Epidermal melanocyte (primary cell): ENCODE results near the gene GUCD1.
"Not testable (repeated sequence)": the region's sequence is repeated elsewhere in the genome, so short reads cannot be mapped to it uniquely, and the experiment has no call there.

Source experiments
- DNase-seq: peaks from one replicate; pipeline ENCODE4 v3.0.0; 2011; ENCODE audit warnings: low spot score; ENCODE audit not compliant: insufficient read length

The GUCD1 gene

GRCh38 chr22:24565077-24565476 lies 10.1 kb upstream of the GUCD1 start:
- DNase-seq: no peak

- DNase-seq: no peak
These were observed 9.6 kb upstream of the GUCD1 start for GRCh38 chr22:24564376-24565058.

GRCh38 chr22:24563246-24563645 lies 8.3 kb upstream of the GUCD1 start:
- no peak for DNase-seq

DNA sequence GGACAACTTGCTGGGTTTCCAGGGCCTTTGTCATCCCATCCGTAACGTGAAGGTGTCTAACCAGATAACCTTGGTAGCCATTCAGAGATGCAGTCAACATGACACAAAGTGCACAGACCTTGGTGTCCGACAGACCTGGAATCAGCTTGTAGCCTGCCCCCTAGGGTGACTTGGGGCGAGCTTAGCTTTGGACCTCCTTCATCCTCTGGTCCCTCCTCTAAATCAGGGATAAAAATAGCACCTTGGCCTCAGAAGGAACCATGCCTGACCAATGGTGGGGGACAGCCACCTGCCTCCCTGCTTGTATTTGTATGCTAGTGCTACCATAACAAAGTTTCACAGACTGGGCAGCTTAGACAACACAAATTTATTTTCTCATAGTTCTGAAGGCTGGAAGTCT lies 4.5 kb upstream of the GUCD1 start:
- DNase-seq: no peak

DNA sequence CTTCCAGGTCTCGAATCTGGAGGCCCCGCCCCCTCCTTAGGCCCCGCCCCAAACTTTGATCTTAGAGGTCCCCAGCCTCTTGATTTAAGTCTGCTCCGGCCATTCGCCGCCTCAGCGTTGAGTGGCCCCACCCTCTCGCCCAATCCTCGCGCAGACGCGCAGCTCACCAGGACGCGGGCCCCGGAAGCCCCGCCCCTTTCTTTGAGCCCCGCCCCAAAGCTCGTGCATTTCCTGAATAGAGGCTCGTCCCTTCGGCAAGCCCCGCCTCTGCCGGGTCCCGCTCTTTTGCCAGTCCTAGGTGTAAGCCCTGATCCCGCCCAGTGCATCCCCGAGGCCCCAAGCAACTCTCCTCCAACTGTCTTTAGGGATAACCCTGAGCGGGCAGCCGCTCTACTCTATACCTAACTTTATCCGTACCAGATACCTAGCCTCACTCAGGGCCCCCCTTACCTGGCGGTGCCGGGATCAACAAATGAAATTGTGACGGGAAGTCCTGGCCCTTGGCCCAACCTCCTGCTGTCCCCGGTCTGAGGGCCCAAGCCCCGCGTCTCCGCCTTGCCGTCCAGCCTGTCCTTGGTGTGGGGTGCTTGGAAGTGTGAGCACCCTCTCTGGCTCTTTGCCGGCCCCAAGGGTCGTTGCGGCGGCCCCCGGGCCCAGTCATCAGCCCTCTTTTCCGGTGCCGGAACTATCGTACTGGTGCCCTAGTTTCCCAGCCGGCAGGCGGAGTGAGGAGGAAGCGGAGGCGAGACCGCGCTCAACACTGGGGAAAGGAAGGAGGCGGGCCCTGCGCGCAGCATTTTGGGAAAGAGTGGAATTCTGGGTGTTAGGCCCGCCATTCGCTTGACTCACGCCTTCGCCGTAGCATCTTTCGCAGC lies 464 bp upstream of the GUCD1 start, which contains the start of gene SNRPD3:
Gene SNRPD3 (plus strand): TSS at position 835 of the 875 bp plus-strand sequence. CDS start 1,676 bp downstream, outside the sequence.
- peak; percentile 94 for DNase-seq

DNA sequence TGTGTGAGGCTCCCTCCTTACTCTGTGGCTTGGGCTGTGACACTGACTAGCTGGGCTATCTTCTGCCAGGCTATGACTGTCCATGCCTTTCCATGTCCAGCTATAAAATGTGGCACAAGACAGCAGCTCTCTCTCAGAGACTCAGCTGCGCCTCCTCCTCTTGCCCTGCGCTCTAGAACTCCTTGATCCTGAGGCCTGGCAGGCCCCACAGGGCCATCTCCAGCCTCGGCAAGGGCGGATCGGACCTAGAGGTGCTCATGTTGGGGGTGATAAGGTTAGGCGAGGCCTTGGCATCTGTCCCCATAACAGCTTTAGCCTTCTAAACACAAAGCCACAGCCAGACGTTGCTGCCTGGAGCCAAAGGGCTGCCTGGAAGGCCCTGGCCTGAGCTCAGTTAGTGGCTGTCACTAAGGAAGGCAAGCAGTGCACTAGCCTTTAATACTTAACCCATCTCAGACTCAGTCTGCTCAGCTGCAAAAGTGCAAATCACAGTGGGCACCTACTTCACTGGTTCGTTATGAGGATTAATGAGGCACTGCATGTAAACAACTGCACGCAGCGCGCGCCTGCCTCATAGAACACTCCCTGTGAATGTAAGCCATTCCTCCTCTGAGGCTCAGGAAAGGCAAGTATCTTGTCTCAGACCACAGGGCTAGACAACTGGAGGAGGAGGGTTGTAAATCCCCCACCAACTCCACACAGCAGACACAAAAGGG lies 1.2 kb downstream of the GUCD1 start:
- DNase-seq: no peak

GRCh38 chr22:24552503-24553286 lies 2.2 kb downstream of the GUCD1 start:
- peak; percentile 41 for DNase-seq

- DNase-seq: no peak
These were observed 4.0 kb downstream of the GUCD1 start for GRCh38 chr22:24550902-24551435.

DNA sequence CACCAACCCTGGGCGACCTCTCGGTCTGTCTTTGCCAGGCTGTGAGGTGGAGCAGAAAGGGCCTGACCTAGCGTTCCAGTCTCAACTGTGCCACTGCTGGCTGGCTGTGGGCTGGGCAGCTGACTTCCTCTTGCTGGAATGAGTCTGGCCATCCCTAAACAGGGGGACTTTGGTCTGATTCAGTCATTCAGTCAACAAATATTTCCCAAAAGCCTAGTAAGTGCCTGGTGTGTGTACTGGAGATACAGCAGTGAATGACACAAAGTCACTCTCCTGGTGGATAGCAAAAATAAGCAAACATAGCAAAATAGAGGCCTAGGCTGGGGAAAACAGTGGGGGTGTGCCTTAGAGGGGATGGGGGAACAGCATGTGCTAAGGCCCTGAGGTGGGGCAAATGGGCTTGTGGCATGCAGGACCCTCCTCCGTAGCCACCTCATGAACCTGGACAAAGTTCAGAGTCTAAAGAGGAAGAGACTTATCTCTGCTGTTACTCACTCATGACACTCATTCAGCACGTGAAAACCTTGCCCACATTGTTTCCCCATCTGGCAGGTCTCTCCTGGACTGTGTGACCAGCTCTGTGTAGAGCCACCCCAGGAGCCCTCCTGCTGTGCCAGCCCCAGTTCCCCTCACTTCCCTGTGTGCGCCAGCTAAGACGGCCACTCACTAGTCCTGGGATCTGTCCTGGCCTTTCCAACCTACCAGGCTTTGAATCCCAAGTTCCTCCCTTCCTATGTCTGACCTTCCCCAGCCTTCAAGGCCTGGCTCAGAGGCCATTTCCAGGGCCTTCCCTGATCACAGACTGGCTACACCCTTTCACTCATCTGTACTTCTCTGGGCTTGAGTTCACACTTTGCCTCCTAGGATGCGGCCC lies 4.7 kb downstream of the GUCD1 start:
- DNase-seq: no peak

- DNase-seq: no peak
These were observed 6.1 kb downstream of the GUCD1 start for GRCh38 chr22:24548812-24549211.

GRCh38 chr22:24543679-24544243 lies 11.2 kb downstream of the GUCD1 start:
- no peak for DNase-seq

DNA sequence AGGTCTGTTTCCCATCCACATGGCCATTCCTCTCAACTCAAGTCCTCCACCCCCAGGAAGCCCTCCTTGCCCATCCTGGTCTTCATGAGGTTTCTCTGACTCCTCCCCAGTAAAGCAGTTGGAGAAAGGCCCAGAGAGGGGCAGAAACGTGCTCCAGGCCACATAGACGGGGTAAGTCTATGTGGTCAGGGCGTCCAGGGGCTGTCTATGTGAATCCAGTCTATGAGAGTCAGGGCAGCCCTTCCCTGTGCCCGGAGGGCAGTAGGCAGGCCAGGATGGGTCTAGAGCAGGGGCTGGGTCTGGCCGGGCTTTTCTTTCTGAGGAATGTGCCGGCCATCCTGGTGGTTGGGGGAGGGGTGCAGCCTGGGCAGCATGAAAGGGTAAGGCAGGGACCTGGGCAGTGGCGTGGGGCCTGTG lies 11.7 kb downstream of the GUCD1 start:
- no peak for DNase-seq

DNA sequence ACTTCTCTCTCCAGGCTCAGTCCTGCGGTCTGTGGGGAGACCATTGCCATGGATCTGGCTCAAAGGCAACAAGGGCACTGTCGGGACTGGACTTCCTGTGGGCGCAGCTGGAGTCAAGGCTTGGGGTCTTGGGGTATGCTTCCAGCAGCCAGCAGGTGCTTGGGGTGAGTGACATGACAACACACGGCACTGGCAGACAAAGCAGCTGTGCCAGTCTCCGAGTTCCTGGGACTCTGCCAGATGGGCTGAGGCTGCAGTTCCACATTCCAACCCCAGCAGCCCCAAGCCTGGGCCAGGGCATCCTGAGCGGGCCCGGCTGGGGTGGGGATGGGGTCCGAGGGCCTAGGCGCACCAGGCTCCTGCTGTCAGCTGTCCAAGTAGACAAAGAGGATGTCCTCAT lies 12.3 kb downstream of the GUCD1 start:
- DNase-seq: no peak

DNA sequence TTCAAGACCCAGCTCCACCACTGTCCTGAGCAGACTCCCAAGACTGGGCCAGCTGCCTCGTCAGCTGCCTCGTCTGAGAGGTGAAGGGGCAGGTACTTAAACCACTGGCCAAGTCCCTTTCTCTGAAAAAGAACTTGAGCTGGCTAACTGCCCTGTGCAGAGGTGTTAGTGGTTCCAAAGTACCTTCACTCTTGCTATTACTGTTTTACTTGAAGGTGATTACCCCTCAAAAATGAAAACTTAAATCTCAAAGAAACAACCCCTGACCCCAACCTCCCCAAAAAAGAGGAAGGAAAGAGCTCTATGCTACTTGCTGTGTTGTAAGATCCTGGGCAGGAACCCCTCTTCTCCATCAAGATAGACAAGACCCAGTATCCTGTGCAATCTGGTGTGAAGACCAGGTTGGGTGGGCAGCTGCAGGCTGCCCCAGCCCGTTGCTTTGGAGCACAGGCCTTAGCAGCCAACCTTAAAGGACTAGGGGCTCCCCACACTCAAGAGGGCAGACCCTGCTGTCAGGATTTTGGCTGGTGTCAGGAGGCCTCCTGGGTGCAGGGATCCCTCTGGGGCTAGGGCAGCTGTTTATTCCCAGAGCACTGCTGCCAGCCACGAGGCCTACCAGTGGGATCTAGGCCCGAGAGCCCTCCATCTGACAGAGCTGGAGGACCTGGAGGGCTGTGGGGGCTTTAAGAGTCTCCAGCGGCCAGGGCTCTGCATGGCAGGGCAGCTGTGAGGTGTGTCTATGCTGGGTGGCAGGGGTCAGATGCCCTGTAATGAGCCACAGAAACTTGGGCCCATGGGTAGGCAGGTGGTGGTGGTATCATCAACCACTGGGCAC lies 13.0 kb downstream of the GUCD1 start:
- DNase-seq: no peak

DNA sequence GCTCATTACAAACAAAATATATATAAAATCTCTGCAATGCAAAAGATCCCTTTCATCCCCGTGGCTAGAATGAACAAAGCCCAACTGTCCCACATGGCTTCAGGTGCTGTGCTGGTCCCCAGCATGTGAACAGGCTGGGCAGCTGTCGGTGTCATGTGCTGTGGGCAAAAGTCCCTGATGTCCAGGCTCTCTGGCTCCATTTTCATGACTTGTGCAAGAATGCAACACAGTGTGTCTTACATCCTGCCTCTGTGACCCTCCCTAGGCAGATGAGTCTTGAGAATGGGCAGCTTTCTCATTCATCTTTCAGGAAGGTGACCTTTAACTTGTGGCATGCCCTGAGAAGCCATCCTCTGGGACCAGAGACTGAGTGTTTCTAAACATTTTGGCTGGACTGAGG lies 14.5 kb downstream of the GUCD1 start:
- no peak for DNase-seq

GRCh38 chr22:24536089-24536488 lies 18.8 kb downstream of the GUCD1 start:
- DNase-seq: no peak

DNA sequence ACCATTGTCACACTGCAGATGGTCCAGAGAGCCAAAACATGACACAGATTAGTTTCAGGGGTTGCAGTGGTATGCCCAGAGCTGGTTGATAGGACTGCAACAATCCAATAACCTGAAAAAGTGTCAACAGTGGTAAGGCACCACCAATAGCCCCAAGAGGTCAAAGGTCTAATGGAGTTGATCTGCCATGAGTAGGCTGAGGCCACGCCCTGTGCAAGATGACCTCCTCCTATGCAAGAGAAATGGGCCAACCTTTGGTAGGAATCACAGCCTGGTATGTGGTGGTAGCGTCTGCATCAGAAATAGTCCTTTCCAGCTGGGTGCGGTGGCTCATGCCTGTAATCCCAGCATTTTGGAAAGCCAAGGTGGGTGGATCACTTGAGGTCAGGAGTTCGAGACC lies 19.6 kb downstream of the GUCD1 start:
- no peak for DNase-seq

DNA sequence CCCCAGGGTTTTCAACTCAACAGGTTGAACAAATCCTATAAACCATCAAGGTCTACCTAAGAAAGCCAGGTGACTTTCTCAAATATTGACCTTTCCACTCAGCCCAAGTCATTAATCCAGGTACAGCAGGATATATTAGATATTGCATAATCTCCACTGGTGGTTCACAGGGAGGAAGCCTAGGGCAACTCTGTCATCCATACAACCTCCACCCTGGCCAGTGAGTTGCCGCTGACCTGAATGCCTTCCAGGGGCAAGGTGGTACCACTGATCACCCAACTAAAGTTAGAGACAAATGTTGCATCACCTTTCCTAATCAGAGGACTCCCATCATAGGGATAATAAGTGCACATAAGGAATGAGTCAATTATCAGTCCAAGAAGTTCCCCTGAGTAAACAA lies 22.9 kb downstream of the GUCD1 start:
- DNase-seq: no peak

GRCh38 chr22:24530968-24531367 lies 24.0 kb downstream of the GUCD1 start:
- not testable (repeated sequence) for DNase-seq
